A549 (cell line): ENCODE data around the gene CNGA2.

Source experiments
- BHLHE40 ChIP-seq: IDR thresholded peaks from 2 replicates; pipeline ENCODE4 v1.6.1; 2012; ENCODE audit warnings: low read depth, low read length, inconsistent platforms
- CEBPB ChIP-seq, 2 experiments: fragments of >200 bp in 1 of 2; sonication (Bioruptor Twin) in 1 of 2; formaldehyde crosslinking in 1 of 2; IDR thresholded peaks; 2 replicates each; pipeline ENCODE4 v1.6.1; 2012 to 2016
- CHD4 ChIP-seq: fragments of 200-600 bp; sonication (generic); IDR thresholded peaks from 2 replicates; pipeline ENCODE4 v1.6.1; 2016; ENCODE audit warnings: antibody characterized with exemption, mild to moderate bottlenecking, borderline replicate concordance
- EP300 ChIP-seq, 2 experiments: fragments of >200 bp; sonication (Bioruptor Twin); formaldehyde crosslinking; IDR thresholded peaks; 2 replicates in 1 of 2; 3 replicates in 1 of 2; pipeline ENCODE4 v1.6.1; 2016 to 2017
- JUN ChIP-seq, 2 experiments: fragments of >200 bp; sonication (Bioruptor Twin); formaldehyde crosslinking; IDR thresholded peaks; 2 replicates in 1 of 2; 3 replicates in 1 of 2; pipeline ENCODE4 v1.6.1; 2016 to 2017
- KDM1A ChIP-seq: fragments of 200-600 bp; sonication (generic); IDR thresholded peaks from 2 replicates; pipeline ENCODE4 v1.6.1; 2016; ENCODE audit warnings: low read depth, mild to moderate bottlenecking
- POLR2A ChIP-seq: IDR thresholded peaks from 2 replicates; pipeline ENCODE4 v1.6.1; 2012; ENCODE audit warnings: mild to moderate bottlenecking, low read length
- RAD21 ChIP-seq, 2 experiments: fragments of >200 bp in 1 of 2; sonication (Bioruptor Twin) in 1 of 2; formaldehyde crosslinking in 1 of 2; IDR thresholded peaks in 1 of 2; conservative IDR thresholded peaks in 1 of 2; 2 replicates in 1 of 2; 3 replicates in 1 of 2; pipeline ENCODE4 v1.6.1; 2012 to 2018; ENCODE audit warnings: inconsistent platforms in 1 of 2
- RCOR1 ChIP-seq: fragments of 150-350 bp; IDR thresholded peaks from 2 replicates; pipeline ENCODE4 v1.6.1; 2014; ENCODE audit warnings: antibody characterized with exemption, low read length, low read depth
- TF ChIP-seq, protein P1 (sequence below): fragments of >200 bp; sonication (Bioruptor Twin); formaldehyde crosslinking; IDR thresholded peaks from 3 replicates; pipeline ENCODE4 v1.5.1; 2016
- TF ChIP-seq, protein P2 (sequence below): fragments of 200-600 bp; sonication (generic); IDR thresholded peaks from 2 replicates; pipeline ENCODE4 v1.6.1; 2016; ENCODE audit warnings: antibody characterized with exemption, mild to moderate bottlenecking, moderate library complexity

DNA sequence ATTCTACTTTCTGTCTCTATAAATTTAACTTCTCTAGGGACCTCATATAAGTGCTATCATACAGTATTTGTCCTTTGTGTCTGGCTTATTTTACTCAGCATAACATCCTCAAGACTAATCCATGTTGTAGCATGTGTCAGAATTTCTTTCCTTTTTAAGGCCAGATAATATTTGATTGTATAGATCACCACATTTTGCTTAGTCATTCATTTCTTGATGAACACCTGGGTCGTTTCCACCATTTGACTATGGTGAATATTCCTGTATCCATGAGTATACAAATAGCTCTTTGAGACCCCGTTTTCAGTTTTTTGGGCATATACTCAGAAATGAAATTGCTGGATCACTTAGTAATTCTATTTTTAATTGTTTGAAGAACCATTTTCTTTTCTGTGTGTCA is 12.0 kb downstream of the CNGA2 start:
- TF ChIP-seq, protein P1, sequence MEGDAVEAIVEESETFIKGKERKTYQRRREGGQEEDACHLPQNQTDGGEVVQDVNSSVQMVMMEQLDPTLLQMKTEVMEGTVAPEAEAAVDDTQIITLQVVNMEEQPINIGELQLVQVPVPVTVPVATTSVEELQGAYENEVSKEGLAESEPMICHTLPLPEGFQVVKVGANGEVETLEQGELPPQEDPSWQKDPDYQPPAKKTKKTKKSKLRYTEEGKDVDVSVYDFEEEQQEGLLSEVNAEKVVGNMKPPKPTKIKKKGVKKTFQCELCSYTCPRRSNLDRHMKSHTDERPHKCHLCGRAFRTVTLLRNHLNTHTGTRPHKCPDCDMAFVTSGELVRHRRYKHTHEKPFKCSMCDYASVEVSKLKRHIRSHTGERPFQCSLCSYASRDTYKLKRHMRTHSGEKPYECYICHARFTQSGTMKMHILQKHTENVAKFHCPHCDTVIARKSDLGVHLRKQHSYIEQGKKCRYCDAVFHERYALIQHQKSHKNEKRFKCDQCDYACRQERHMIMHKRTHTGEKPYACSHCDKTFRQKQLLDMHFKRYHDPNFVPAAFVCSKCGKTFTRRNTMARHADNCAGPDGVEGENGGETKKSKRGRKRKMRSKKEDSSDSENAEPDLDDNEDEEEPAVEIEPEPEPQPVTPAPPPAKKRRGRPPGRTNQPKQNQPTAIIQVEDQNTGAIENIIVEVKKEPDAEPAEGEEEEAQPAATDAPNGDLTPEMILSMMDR: no peak
- TF ChIP-seq RAD21 (conservative IDR thresholded peaks at IDR 0.05 in 1 of 2, IDR thresholded peaks at IDR 0.05 in 1 of 2): no peak
- no peak for TF ChIP-seq RCOR1
- no peak for TF ChIP-seq EP300 (IDR thresholded peaks at IDR 0.05)
- no peak for TF ChIP-seq KDM1A
- no peak for TF ChIP-seq JUN (IDR thresholded peaks at IDR 0.05)
- TF ChIP-seq, protein P2, sequence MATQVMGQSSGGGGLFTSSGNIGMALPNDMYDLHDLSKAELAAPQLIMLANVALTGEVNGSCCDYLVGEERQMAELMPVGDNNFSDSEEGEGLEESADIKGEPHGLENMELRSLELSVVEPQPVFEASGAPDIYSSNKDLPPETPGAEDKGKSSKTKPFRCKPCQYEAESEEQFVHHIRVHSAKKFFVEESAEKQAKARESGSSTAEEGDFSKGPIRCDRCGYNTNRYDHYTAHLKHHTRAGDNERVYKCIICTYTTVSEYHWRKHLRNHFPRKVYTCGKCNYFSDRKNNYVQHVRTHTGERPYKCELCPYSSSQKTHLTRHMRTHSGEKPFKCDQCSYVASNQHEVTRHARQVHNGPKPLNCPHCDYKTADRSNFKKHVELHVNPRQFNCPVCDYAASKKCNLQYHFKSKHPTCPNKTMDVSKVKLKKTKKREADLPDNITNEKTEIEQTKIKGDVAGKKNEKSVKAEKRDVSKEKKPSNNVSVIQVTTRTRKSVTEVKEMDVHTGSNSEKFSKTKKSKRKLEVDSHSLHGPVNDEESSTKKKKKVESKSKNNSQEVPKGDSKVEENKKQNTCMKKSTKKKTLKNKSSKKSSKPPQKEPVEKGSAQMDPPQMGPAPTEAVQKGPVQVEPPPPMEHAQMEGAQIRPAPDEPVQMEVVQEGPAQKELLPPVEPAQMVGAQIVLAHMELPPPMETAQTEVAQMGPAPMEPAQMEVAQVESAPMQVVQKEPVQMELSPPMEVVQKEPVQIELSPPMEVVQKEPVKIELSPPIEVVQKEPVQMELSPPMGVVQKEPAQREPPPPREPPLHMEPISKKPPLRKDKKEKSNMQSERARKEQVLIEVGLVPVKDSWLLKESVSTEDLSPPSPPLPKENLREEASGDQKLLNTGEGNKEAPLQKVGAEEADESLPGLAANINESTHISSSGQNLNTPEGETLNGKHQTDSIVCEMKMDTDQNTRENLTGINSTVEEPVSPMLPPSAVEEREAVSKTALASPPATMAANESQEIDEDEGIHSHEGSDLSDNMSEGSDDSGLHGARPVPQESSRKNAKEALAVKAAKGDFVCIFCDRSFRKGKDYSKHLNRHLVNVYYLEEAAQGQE: no peak
- TF ChIP-seq CEBPB (IDR thresholded peaks at IDR 0.05): no peak
- TF ChIP-seq CHD4: no peak
- no peak for TF ChIP-seq POLR2A
- no peak for TF ChIP-seq BHLHE40
